MM.1S (cell line): Measurements from ENCODE around the gene PEDS1.

Source experiments
- EZH2 ChIP-seq: fragments of 300-600 bp; sonication (generic); optimal IDR thresholded peaks from 2 replicates; pipeline ENCODE3; 2017; ENCODE audit warnings: low read depth, mild to moderate bottlenecking, antibody characterized with exemption, low read length, mixed read lengths
- EZH2phosphoT487 ChIP-seq: fragments of 300-600 bp; sonication (generic); IDR thresholded peaks from 2 replicates; pipeline ENCODE4 v1.6.1; 2018; ENCODE audit warnings: antibody characterized with exemption, low read length
- TF ChIP-seq, protein P1 (sequence below): fragments of 300-600 bp; sonication (generic); IDR thresholded peaks from 2 replicates; pipeline ENCODE4 v1.5.1; 2016; ENCODE audit warnings: antibody characterized with exemption, low read length, mixed read lengths

DNA sequence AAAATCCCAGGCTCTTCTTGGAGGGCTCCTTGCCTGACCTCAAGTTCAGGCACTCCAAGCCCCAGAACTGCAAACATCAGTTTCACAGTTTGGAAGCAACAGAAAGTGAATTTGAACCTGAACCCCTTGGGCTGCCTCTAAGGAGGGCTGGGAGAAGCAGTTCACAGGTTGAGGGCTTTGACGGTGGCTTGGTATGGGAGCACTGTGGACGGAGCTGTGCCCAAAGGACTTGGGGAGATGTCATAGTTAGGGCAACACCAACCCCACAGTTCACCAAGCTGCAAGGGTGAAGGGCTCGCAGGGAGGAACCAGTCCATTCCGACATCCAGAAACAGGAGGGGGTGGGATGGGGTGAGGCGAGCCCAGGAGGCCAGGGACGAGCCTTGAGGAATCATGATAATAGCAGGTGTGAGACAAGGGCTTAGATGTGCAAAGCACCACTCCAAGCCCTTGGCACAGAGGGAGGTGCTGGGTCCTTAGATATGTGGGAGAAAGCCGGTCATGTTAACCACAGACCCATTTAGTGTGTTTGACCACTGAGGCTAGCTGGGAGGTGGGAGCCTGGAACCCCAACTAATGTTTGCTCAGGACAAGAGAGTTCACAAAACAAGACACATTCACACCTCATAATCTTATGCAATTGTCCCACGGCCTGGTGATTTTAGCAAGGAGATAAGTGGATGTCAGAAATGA, 41.5 kb upstream of the PEDS1 start:
- TF ChIP-seq, protein P1, sequence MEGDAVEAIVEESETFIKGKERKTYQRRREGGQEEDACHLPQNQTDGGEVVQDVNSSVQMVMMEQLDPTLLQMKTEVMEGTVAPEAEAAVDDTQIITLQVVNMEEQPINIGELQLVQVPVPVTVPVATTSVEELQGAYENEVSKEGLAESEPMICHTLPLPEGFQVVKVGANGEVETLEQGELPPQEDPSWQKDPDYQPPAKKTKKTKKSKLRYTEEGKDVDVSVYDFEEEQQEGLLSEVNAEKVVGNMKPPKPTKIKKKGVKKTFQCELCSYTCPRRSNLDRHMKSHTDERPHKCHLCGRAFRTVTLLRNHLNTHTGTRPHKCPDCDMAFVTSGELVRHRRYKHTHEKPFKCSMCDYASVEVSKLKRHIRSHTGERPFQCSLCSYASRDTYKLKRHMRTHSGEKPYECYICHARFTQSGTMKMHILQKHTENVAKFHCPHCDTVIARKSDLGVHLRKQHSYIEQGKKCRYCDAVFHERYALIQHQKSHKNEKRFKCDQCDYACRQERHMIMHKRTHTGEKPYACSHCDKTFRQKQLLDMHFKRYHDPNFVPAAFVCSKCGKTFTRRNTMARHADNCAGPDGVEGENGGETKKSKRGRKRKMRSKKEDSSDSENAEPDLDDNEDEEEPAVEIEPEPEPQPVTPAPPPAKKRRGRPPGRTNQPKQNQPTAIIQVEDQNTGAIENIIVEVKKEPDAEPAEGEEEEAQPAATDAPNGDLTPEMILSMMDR = no peak
- TF ChIP-seq EZH2 = no peak
- TF ChIP-seq EZH2phosphoT487 = no peak
